Sciatic nerve (tissue), 2 donors: ENCODE data around the gene GLIS2. TPM values are rescaled to one million over a fixed set of nuclear protein-coding genes. Genes with fewer than 3 reads are reported as not detected.

Source experiments
- ATAC-seq: fragments of 200-7000 bp; cut with Tn5 transposase; one replicate; pipeline ENCODE4 v1.9.1; 2020; ENCODE audit warnings: mild to moderate bottlenecking, moderate library complexity
- DNase-seq: peaks from one replicate; pipeline ENCODE4 v3.0.0-alpha.2; 2020; ENCODE audit warnings: low spot score
- intact Hi-C: fragments of 100-400 bp; cut with DNase I; formaldehyde crosslinking; loops from one replicate; pipeline ENCODE4 v1.14.2; 2022
- total RNA-seq: library from RNA; stranded (reverse); fragmentation: NEBNext Ultra II Directional; extraction: Animal tissue kit (Norgen Biotek cat#: 25700); gene quantifications from one replicate; pipeline ENCODE4 v1.2.1, GENCODE V29; 2021
- donor health status: DM: no; HTN: no; CAD: no.
- donor health status: DM: no; HTN: no; CAD: no.

The GLIS2 gene
- total RNA-seq, 1 donor from 2014 or later = 39.4 TPM

GRCh38 chr16:4293181-4293716 lies 22.6 kb upstream of the GLIS2 start:
- no peak for ATAC-seq
- no peak for DNase-seq
- intact Hi-C loops = loop anchor here (5.0 kb wide), 1 partner anchor 34 kb away; no protein-coding TSS in a partner anchor

- intact Hi-C loops = loop anchor here (5.0 kb wide), 1 partner anchor 33 kb away; no protein-coding TSS in a partner anchor
- ATAC-seq = peak; percentile 86
- peak; percentile 72 for DNase-seq
These were observed 21.9 kb upstream of the GLIS2 start for GRCh38 chr16:4293822-4294457.

GRCh38 chr16:4295581-4295980 lies 20.3 kb upstream of the GLIS2 start:
- DNase-seq (no peak), ATAC-seq (no peak)
- intact Hi-C loops = no loop called here

- DNase-seq (no peak), ATAC-seq (no peak)
- intact Hi-C loops = no loop called here
These were observed 18.4 kb upstream of the GLIS2 start for GRCh38 chr16:4297480-4297879.

- DNase-seq = no peak
- intact Hi-C loops = no loop called here
These were observed 16.9 kb upstream of the GLIS2 start for GRCh38 chr16:4298761-4299522.

GRCh38 chr16:4301177-4301576 lies 14.7 kb upstream of the GLIS2 start:
- intact Hi-C loops = no loop called here
- no peak for DNase-seq
- ATAC-seq = no peak

More at GRCh38 chr16:4298761-4299522, 16.9 kb upstream of the GLIS2 start:
- peak; percentile 70 for ATAC-seq

- DNase-seq (no peak), ATAC-seq (no peak)
- intact Hi-C loops = no loop called here
These were observed 13.9 kb upstream of the GLIS2 start for GRCh38 chr16:4301968-4302367.

- intact Hi-C loops = no loop called here
- ATAC-seq (no peak), DNase-seq (no peak)
These were observed 11.9 kb upstream of the GLIS2 start for GRCh38 chr16:4303973-4304372.

GRCh38 chr16:4306470-4307214 lies 9.2 kb upstream of the GLIS2 start:
- ATAC-seq (no peak), DNase-seq (no peak)
- intact Hi-C loops = no loop called here

- intact Hi-C loops = no loop called here
- peak; percentile 95 for DNase-seq
- peak; percentile 92 for ATAC-seq
These were observed 8.4 kb upstream of the GLIS2 start for GRCh38 chr16:4307215-4308037.

GRCh38 chr16:4309102-4309832 lies 6.6 kb upstream of the GLIS2 start:
- intact Hi-C loops = no loop called here
- DNase-seq (no peak), ATAC-seq (no peak)

GRCh38 chr16:4309833-4310266 lies 6.0 kb upstream of the GLIS2 start:
- ATAC-seq (peak; percentile 62), DNase-seq (no peak)
- intact Hi-C loops = loop anchor here (5.0 kb wide), 1 partner anchor 517 kb away; no protein-coding TSS in a partner anchor

- intact Hi-C loops = loop anchor here (5.0 kb wide), 1 partner anchor 513 kb away; no protein-coding TSS in a partner anchor
- DNase-seq (no peak), ATAC-seq (no peak)
These were observed 2.0 kb upstream of the GLIS2 start for GRCh38 chr16:4313563-4314531.

GRCh38 chr16:4314532-4315185 lies 1.2 kb upstream of the GLIS2 start:
- peak; percentile 51 for ATAC-seq
- intact Hi-C loops = loop anchor here (5.0 kb wide), 1 partner anchor 513 kb away; no protein-coding TSS in a partner anchor
- no peak for DNase-seq

GRCh38 chr16:4316108-4316863 lies 419 bp downstream of the GLIS2 start:
- ATAC-seq = no peak
- intact Hi-C loops = no loop called here
- DNase-seq = no peak
